ENCODE measurements around the gene NRG4.
"Not testable (repeated sequence)": the region's sequence is repeated elsewhere in the genome, so short reads cannot be mapped to it uniquely, and the experiment has no call there.

NRG4 gene

GRCh38 chr15:76032046-76032445, 19.8 kb upstream of the NRG4 start:
- TF ChIP-seq CTCF (conservative IDR thresholded peaks at IDR 0.05; ENCODE audit: low read depth, low read length) = no peak
- DNase-seq (ENCODE audit: low read depth) = no peak
- H3K4me3 ChIP-seq (ENCODE audit: low read depth, low read length) = no peak overlapping the region

GRCh38 chr15:76024021-76024768, 12.0 kb upstream of the NRG4 start:
- no peak for TF ChIP-seq CTCF (conservative IDR thresholded peaks at IDR 0.05; ENCODE audit: low read depth, low read length)
- H3K4me3 ChIP-seq (ENCODE audit: low read depth, low read length) = no peak overlapping the region
- no peak for DNase-seq (ENCODE audit: low read depth)

- not testable (repeated sequence) for DNase-seq (ENCODE audit: low read depth); H3K4me3 ChIP-seq (ENCODE audit: low read depth, low read length)
Observed at GRCh38 chr15:76013470-76013869, 1.2 kb upstream of the NRG4 start.

GRCh38 chr15:76010613-76011012, 1.6 kb downstream of the NRG4 start:
- no peak overlapping the region for H3K4me3 ChIP-seq (ENCODE audit: low read depth, low read length)
- no peak for DNase-seq (ENCODE audit: low read depth)
- TF ChIP-seq CTCF (conservative IDR thresholded peaks at IDR 0.05; ENCODE audit: low read depth, low read length) = no peak

- no peak for TF ChIP-seq CTCF (conservative IDR thresholded peaks at IDR 0.05; ENCODE audit: low read depth, low read length)
- H3K4me3 ChIP-seq (ENCODE audit: low read depth, low read length) = no peak overlapping the region
- DNase-seq (ENCODE audit: low read depth) = peak; percentile 61
Observed at GRCh38 chr15:76006136-76006778, 6.0 kb downstream of the NRG4 start.

- no peak for DNase-seq (ENCODE audit: low read depth)
- no peak overlapping the region for H3K4me3 ChIP-seq (ENCODE audit: low read depth, low read length)
- TF ChIP-seq CTCF (conservative IDR thresholded peaks at IDR 0.05; ENCODE audit: low read depth, low read length) = no peak
Observed at GRCh38 chr15:76003364-76003763, 8.9 kb downstream of the NRG4 start.

GRCh38 chr15:75995611-75996010, 16.6 kb downstream of the NRG4 start:
- DNase-seq (ENCODE audit: low read depth) = no peak
- H3K4me3 ChIP-seq (ENCODE audit: low read depth, low read length) = no peak overlapping the region
- no peak for TF ChIP-seq CTCF (conservative IDR thresholded peaks at IDR 0.05; ENCODE audit: low read depth, low read length)

Data from choroid plexus epithelial cell (primary cell).